Measurements from ENCODE around the gene FMNL1.

FMNL1 gene

DNA sequence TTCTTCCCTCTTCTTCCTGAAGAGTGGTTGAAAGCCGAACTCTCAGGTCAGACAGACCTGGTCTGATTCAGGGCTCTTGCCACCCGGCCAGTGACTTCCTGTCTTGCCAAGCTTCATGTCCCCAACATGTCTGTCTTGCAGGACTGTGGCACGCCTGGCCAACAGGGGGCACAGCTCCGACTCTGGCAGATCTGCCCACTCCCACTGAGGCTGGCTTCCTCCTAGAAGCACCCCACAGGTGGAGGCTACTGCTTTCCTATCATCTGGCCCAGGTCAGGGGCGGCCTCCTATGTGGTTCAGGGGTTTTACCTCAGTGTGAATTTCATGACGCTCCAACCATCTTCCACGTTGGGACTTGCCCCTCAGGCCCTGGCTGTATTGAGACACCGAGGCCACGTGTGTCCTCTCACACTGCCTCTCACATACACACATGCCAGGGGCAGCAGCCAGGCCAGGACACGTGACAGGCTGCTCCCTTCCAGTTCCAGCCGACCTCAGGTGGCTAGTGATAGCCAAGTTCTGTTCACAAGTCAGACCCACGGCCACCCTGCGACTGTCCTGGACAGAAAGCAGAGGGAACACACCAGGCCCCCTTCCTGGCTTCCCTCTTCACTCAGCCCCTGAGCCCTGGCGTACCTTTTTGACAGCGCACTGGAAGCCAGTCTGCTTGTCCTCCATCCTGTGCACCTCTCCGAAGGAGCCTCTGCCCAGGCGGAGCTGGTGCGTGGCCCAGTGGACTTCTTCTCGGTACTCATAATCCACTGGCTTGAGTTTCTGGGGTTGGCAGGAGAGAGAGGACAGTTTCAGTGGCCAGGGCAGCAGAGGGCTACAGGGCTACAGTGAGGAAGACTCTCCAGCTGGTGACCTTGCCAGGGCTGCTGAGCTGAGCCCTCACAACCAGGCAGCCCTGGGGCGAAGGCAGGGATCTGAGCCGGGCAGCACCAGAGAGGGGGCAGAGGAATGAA lies 62.8 kb downstream of the FMNL1 start:
- DNase-seq, result no peak

DNA sequence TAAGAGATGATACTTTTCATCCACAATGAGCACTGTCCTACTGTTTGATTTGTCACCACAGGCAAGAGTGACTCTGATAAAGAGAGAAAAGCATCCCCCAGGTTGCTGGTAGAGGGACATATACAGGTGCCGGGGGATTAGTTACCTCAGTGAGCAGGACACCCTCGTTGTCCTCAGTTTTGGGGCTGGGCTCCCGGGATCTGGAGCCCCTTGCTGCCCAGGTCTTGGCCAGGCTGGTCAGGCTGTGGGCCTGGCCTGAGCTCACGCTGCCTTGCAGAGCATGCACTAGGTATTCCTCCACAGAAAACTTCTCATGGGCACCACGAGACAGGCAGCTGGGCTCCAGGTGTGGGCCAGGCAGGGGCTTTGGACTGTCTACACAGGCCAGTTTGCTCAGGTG lies 64.6 kb downstream of the FMNL1 start:
- DNase-seq, result no peak

DNA sequence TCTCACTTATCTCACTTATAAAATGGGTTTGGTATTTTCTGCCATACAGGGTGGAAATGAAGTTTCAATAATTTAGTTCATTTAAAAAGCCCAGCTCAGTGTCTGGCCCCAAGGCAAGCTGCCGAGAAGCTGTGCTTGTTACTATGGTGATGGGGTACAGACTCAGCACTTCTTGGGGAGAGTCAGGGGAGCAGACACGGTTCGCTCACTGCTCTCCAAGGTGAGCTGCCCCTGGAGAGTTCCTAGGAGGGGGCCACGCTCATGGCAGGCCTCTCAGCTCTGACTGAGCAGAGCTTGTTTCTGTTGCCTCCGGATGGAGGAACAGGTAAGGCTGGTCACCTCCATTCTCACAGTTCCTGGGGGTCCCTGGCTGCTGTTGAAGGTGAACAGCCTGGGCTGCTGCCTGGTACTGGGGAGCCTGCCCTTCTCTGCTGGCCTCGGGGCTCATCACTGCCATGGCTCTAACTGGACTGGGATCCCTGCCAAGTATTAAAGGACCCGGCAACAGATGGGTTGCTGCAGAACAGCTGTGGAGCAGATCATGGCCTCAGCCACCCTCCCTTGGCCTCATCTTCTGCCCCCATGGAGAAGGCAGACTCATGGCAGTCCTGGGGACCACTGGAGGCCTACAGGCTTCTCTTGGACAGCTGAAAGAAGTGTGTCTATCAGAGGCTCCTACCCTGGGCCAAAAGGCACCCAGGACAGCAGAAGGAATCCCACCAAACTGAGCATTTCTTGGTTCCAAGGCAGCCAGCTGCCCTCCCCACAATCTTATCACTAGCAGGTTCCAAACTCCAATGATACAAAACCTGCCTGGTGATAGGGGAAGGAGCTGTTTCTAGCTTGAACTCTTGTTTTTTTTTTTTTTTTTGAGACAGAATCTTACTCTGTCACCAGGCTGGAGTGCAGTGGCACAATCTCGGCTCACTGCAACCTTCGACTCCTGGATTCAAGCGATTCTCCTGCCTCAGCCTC lies 66.1 kb downstream of the FMNL1 start:
- DNase-seq, result no peak

DNA sequence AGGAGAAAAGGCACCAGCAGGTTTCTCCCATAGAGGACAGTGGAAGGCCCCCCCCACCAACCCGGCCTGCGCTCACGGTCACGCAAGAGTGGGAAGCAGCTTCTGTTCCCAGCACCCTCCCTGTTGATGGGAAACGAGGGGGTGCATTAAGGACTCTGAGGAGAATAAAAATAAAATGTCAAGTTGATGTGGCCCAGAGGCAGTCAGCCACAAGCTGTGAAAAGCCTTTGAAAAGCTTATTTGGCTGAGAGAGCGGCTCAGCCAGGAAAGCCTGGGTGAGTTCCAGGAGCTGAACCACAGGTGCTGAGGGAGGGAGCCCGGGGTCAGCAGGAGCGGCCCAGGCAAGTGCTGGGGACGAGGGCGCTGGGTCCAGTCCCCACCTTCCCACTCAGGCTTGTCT lies 67.1 kb downstream of the FMNL1 start:
- no peak for DNase-seq

DNA sequence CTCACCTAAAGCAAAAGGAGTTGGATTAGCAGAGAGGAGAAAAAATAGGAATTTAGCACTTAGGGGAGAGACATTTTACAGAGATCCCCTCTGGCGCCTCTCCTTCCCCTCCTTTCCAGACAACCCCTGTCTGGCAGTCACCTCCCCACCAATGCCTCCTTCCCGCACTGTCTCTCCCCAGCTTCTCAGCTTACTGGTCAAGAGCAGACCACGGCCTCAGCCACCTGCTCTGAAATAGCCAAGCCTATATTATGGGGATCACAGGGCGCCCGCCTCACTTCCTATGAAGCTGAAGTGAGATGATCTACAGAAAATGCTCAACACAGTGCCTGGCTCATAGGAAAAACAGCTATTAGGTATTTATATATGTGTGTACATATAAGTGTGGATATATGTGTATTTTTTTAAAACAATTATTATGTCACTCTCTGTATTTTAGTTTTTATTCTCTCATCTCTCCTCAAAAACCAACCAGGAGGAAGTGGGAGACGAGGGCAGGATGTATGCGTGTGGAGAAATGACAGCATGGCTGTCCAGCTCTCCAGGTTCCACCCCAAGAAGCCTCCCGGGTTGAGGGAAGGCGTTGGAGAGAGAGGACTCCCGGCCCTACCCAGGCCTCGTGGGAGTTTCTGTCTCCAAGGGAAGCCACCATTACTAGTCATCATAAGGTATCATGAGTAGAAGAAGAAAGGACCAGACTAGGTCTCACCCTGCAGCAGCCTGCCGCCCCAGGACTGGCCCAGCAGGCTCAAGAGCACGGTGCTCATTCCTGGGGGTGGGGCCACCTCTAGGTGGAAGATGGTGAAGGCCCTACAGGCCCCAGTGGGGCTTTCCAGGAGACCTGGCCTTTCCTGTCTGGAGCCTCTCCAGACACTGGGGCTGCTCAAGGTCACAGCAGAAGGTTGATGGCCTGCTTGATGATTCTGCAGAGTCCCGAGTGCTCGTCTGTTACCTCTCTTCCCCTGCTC lies 67.9 kb downstream of the FMNL1 start:
- DNase-seq, result no peak

DNA sequence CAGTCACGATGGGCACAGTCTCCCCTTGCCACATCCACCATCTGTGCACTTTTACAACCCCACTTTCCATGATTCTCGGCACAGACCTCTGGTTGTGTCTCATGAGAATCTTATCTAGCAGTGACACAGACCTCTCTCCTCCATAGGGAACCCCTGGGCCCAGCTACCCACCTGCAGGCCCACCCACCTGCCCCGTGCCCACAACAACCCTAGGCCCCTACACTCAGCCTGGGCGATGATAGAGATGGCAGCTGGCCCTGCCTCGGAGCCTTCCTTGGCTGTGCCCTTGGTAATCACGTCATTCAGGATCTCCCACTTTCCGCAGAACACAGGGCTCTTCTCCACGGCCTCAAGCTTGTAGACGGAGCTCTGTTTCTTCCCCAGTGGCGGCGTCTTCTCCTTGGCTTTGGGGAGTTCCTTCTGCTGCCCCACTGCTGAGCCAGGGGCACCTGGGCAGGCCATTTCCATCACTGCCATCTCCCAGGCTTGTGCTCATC lies 68.6 kb downstream of the FMNL1 start:
- DNase-seq, result no peak

DNA sequence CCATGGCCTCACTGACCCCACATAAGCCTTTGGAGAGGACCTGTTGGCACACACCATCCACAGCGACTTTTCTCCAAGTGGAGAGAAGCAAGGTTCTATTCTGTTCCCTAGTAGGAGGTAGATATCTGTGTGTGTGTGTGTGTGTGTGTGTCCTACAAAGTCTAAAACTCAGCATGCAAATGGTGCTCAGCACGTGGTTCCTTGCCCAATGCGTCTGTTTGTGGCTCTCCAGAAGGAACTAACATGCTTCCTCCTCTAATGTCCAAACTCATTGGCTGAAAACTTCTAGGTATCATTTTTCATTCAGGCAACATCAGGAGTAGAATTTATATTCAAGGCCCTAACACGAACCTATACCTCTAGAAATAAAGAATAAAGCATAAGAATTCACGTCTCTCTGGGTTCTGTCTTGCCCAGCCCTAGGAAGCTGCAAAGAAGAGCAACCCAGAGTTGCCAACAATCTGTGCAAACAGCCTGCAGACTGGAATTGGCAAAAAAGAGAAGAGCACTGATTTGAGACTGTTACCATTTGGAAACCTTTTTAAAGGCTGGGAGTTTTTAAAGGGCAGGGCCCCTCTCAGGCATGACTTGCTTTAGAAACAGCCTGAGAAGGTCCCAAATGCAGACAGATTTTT lies 69.6 kb downstream of the FMNL1 start:
- DNase-seq, result no peak

DNA sequence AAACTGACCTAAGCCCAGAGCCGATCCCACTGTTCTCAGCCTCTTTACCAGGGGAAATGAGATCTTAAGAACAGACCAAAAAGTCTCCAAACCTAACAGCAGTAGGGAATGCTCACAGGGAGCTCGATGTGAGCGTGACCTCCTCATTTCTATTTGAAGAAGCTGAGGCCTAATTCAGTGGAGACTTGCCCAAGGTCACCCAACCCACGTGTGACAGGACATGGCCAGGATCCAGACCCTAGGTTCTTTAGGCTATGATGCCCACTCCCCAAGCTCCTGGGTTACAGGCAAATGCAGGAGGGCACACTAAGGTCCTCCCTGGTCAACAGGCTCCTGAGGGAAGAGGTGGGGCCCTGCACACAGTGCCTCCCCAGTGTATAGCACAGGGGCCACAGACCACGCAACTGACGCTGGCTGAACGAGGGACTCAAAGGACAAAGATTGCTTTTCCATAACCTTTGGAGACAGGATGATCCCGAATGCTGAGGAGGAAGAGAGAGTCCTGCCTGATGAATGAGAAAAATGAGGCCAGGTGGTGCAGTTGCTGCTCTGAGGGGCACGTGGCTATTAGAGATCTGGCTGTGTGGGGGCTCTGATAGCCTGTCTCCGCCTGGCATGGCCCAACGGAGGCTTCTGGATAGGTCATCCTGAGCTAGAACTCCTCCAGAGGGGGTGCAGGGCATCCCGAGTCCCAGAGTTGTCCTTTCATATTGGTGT lies 71.2 kb downstream of the FMNL1 start:
- no peak for DNase-seq

DNA sequence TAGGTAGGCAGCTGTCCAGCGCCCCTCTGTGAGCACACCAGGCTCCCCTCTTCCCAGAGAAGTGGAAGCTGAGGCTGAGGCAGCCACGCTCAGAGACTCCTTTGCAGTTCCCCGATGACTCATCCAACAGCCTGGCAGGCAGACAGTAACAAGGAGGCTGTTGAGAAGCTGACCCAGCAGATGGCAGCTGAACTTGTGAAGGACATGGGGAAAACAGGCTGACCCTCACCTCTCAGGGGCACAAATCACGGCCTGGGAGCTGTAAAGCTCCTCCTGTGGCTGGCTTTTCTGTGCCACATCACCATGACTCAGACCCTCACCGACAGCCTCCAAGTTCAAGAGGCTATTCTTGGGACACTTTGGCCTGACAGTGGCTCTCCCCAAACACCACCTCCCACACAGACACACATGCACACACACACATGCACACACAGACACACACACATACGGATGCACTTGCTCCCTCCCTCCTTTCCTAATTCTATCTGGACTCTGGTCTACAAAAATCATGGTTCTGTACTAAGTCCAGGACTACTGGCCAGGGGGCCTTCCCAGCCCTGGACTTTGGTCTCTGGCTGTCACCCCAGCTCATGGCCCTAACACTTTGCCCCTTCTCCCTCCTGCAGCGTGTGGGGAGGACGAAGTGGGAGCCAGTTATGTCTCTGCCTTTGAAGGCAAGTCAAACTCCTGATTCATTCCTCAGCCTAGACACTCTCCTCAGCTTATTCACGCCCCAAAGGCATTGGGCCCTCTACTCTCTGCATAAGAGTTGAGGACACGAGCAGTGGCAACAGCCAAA lies 71.9 kb downstream of the FMNL1 start:
- no peak for DNase-seq

DNA sequence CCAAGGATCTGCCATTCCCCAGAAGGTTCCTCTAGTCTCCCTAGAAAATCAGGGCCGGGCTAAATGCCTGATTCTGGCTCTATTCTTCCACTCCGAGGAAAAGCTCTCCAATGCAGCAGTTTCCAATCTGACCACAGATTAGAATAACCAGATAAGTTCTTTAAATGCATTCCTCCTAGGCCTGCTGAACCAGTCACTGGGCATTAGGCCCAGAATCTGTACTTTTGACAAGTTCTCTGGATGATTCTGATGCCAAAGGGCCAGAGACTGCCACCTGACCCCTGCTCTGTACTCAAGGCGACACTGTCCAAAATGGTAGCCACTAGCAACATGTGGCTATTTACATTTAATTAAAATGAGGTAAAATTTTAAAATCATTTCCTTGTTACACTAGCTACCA lies 72.8 kb downstream of the FMNL1 start:
- DNase-seq, result no peak

DNA sequence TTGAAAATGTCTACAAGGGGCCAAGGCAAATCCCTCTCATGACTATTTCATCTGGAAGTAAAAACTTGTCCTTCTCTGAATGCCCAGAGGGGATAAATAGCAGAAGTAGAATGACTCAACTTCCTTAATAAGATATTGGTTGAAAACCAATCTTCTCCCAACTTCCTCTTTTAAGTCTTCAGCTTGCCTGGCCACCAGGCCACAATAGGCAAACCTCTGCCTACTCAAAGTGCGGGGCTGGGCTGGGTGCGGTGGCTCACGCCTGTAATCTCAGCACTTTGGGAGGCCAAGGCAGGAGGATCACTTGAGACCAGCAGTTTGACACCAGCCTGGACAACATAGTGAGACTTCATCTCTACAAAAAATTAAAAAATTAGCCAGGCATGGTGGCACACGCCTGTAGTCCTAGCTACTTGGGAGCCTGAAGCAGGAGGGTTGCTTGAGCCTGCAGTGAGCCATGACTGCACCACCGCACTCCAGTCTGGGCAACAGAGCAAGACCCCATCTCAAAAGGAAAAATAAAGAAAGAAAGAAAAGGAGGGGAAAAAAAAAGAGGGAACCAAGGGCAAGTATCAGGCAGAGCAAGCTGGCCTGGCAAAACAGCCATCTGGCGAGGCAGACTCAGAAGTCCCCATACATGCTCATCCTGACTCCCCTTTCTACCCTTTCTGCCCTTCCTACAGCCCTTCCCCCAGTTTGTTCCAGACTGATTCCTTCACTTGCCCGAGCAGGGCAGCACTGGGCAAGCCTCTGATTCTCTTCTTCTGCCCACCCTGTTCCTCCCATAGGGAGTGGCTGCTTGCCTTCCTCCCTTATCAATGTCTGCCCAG lies 74.5 kb downstream of the FMNL1 start:
- no peak for DNase-seq

DNA sequence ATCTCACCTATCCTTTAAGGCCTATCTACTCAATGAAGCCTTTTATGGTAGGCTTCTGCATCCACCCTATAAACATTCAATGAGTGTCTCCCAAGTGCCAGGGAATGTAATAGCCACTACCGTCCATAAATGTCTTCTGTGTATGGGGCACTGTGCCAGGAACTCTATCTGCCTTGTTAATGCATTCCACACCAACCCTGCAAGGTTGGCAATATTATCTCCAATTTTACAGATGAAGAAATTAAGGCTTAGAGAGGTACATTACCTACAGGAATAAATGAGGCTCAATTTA lies 75.1 kb downstream of the FMNL1 start:
- no peak for DNase-seq

Data from retina (tissue), 1 donor.